Colon (tissue), 2 donors: ENCODE measurements around the gene DUSP9.

ENCODE experiments used
- FAIRE-seq: peaks from 2 replicates; lab custom pipeline; 2012; peaks lifted over from hg19 to GRCh38; lab: Jason Lieb, UNC
- donor health status: control.
- donor health status: control.

DUSP9 gene

DNA sequence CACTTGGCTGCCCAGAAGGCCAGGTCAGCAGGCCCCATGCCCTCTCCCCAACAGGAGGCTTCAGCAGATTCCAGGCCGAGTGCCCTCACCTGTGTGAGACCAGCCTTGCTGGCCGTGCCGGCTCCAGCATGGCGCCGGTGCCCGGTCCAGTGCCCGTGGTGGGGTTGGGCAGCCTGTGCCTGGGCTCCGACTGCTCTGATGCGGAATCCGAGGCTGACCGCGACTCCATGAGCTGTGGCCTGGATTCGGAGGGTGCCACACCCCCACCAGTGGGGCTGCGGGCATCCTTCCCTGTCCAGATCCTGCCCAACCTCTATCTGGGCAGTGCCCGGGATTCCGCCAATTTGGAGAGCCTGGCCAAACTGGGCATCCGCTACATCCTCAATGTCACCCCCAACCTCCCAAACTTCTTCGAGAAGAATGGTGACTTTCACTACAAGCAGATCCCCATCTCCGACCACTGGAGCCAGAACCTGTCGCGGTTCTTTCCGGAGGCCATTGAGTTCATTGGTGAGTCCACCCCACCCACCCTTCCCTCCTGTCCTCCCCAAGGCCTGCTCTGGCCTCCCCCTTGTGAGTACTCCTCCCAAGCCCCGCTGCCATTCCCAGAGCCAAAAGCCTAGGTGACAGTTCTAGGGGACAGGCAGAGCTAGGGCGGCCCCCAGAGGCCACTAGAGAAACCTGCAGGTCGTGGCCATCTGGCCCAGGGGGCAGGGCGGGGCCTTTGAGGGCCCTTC lies 2.3 kb downstream of the DUSP9 start:
- FAIRE-seq = no peak

DNA sequence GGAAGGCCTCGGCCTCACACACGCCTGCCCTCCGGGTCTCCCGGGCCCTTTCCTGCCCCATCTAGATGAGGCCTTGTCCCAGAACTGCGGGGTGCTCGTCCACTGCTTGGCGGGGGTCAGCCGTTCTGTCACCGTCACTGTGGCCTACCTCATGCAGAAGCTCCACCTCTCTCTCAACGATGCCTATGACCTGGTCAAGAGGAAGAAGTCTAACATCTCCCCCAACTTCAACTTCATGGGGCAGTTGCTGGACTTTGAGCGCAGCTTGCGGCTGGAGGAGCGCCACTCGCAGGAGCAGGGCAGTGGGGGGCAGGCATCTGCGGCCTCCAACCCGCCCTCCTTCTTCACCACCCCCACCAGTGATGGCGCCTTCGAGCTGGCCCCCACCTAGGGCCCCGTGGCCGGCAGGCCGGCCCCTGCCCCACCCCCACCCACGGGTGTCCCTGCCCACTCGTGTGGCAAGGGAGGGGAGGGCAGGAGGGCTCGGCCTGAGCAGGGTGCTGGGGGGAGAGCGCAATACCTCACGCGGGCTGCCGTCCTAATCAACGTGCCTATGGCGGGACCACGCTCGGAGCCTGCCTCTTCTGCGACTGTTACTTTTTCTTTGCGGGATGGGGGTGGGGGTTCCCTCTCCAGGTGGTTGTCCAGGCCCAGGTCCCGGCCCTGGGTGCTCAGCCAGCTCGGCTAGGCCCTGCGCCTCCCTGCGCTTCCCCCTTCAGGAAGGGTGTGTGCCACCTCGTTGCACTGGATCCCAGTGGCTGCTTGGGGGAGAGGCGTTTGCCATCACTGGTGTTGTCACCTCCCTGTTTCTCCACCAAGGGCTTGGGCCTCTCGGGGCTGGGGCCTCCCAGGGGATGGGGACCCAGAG lies 3.1 kb downstream of the DUSP9 start:
- no peak for FAIRE-seq

DNA sequence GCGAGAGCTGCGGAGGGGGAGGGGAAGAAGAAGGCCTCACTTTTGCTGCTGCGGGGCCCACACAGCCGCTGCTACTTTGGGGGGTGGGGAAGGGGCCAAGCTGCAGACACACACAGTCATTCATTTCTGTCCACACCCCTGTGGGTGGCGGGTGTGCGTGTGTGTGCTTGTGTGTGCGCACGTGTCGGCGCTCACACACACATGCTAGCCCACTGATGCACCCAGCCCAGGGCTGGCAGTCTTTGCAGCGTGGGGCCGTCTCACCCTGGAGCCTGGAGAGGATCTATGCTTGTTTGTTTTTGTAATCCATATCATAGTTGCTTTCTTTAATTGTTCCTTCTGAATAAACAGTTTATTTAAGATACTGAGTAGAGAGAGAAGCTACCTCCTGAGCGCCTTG lies 4.0 kb downstream of the DUSP9 start:
- FAIRE-seq = no peak

DNA sequence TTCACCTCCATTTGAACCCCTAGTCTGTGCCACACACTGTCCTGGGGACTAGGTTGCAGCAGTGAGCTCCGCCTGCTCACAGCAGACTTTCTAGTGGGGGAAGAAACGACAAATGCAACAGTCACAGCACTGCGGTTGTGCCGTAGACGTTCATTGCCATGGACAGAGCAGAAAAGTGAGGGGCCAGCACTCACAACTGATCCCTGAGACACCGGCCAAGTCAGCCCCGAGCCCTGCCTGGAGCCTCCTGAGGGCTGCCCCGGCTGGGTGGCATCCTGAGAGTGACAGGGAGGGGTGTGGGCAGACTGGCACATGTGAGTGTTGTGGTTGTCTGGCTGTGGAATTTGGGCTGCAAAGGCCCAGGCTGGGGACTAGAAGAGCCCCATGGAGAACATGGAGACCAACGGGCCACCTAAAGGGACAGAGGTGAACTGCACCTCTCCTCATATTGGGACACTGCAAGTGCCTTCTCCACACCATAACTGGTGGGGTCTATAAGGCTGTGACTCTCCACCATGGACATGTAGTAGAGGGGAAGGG lies 4.6 kb downstream of the DUSP9 start:
- FAIRE-seq = no peak

DNA sequence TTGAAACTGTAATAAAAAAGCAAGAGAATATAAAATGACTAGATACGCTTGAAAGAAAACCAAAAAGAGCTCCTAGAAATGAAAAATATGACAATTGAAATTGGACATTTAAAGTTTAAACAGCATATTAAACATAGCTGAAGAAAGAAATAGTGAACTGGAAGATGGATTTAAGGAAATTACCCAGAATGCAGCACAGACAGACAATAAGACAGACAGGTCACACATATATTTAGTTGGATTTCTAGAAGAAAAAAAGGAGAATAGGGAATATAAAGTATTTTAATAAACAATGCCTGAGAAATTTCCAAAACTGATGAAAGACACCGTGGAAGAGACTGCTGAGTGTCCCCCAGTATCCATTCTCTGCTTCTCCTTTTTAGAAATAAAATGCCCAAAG lies 6.6 kb downstream of the DUSP9 start:
- no peak for FAIRE-seq

DNA sequence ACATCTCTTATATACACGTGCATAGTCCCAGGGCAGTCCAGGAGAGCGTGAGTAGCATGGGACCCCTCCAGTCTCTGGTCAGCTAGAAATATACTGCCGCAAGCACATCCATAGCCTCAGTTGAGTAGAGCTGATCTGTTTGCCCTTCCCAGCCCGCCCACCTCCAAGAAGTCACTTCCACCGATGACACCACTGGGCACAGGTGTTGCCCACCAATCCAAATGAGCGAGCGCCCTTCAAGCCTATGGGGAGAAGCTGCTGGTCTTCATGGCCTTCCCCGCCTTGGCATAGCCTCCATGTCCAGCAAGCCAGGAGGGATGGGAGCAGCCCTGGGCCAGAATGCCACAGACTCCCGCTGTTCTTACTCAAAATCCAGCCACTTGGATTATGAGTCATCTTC lies 10.2 kb downstream of the DUSP9 start:
- FAIRE-seq = no peak

DNA sequence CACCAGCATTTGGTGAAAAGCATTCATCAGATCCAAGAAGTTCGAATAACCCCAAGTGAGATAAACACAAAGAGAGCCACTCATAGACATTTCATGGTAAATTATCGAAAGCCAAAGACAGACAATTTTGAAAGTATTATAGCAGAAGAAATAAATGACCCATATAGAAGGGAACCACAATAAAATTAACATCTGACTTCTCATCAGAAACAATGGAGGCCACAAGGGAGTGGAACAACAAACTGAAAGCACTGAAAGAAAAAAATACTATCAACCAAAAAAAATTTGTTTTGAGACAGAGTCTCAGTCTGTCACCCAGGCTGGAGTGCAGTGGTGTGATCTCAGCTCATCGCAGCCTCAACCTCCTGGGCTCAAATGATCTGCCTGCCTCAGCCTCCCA lies 12.3 kb downstream of the DUSP9 start:
- no peak for FAIRE-seq

DNA sequence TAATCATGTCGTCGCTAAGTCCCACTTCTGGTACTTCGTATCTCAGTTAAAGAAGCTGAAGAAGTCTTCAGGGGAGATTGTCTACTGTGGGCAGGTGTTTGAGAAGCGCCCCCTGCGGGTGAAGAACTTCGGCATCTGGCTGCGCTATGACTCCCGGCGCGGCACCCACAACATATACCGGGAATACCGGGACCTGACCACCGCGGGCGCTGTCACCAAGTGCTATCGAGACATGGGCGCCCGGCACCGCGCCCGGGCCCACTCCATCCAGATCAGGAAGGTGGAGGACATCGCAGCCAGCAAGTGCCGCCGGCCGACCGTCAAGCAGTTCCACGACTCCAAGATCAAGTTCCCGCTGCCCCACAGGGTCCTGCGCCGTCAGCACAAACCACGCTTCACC lies 15.3 kb downstream of the DUSP9 start:
- no peak for FAIRE-seq

DNA sequence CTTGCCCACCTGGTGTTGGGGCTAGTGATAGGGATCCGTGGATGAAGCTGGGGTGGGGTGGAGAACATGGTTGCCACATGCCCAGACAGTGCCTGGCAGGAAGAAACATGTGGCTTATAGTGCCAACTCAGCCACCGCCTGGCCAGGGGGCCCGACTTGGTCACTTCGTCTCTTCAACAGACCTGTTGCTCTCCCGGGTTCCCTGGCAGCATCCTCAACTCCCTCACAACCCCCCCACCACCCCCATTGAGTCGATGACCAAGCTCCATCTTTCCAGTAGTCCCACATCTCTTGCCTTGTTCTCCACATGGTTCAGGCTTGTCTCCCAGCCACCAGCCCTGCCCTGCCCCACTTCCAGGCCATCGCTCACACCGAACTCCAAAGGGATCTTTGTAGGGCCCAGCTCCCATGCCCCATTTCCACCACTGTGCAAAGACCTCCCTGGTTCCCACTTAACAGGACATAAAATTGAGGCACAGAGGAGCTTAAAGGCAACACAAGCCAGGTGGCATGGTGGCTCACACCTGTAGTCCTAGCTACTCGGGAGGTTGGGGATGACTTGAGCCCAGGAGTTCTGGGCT lies 18.8 kb downstream of the DUSP9 start:
- FAIRE-seq = no peak

DNA sequence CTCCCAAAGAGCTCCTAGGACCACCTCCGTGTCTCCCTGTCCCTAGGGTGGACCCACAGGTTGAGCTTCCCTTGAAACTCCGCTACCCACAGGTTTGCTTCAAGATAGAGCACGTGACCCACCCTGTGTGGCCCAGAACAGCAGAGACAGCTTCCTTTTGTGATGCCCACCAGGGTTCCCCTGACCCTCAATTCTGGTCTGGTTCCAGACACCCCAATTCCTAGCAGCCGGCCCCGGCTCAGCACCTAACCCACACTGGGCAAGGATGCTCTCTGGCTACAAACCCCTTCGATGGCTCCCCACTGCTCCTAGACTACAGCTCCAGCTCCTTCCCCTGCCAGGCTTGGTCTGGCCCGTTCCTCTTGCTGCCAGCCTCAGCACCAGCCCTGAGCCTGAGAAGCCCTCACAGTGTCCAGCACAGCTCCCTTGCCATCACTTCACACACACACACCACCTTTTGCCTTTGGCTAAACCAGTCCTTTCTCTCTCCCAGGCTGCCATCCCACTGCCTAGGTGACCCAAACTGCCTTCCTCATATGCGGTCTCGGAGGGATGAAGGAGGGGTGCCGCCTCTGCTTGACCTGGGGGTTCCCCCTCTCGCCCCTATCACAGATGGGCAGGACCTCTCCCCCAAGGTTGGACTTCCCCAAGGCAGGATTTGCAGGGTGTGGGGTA lies 20.4 kb downstream of the DUSP9 start:
- no peak for FAIRE-seq

DNA sequence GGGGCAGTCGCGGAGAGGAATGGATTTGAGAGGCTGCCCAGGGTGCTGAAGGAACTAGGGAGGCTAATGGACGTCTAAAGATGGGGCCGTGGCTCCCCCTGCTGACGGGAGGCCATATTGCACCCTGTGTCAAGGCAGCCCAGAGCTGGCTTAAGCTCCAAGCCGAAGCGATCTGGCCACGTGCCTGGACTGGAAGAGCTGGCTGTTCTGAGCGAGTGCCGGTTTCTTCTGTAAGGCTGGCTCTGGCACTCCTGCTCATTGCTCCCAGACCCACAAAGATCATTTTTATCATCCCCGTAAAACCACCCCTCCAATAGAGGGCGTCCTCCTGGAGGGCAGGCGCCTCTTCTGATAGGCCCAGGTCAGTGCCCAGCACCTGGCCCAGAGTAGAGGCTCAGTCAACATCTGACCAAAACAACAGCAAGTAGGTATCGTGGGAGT lies 21.0 kb downstream of the DUSP9 start:
- FAIRE-seq = no peak

DNA sequence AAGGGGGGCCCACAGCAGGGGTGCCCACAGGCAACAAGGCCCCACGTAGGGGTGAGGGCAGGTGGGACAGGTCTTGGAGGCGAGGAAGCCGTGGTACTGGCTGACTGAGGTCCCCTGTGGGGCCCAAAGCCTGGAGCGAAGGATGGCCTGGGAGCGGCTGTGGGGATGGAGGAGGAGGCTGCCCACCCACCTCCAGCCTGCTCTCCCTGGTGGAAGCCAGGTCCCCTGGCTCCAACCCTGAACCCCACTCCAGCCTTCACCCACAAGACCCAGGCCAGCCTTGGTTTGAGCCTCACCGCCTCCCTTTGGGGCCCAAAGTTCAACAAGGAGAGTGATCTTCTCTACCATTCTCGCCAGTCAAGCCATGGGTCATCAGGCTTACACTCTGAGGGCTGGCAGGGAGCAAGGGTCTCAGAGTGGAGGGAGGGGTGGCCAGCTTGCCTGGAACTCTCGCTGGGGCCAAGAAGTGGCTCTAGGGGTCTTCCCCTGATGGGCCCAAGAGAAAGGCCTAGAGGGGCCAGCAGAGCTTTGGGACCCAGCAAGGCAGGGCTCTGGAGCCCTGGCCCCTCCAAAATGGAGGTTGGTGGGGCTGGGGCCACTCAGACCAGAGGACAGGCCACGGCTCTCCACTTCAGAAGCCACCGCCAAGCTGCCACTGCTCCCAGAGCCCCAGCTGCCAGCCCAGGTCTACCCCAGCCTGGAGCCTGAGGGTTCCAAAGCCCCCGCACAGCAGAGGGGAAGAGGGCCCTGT lies 21.6 kb downstream of the DUSP9 start:
- no peak for FAIRE-seq

DNA sequence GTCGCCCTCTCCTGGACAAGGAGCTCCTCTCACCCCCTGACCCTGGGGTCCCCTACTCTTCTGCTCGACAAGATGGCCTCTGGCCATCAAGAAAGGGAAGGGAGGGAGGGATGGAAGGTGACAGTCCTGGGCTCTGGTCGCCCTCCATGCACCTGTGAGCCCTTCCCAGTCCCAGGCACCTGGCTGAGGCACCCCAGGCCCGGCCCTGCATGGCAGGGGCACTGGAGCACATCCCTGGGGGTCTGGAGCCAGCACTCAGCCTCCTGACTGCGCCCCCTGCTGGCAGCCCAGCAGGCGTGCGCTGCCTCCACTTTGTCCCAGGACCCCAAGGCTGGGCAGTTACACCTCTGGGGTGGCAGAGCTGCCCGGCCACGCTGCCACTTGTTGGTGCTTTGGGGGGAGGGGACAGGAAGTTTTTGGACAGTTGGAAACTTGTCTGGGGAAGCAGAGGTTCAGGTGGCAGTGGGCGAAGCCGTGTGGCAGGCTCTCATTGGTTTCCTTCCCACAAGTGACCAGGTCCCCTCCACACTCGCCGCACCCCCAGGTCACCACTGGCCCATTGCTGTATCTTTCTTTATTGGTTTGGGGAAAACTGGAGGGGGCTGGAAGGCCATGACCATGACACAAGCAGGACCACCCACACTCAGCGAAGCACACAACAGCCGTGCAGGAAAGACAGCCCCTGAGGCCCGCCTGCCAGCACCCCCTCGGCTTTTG lies 22.3 kb downstream of the DUSP9 start:
- FAIRE-seq = no peak

DNA sequence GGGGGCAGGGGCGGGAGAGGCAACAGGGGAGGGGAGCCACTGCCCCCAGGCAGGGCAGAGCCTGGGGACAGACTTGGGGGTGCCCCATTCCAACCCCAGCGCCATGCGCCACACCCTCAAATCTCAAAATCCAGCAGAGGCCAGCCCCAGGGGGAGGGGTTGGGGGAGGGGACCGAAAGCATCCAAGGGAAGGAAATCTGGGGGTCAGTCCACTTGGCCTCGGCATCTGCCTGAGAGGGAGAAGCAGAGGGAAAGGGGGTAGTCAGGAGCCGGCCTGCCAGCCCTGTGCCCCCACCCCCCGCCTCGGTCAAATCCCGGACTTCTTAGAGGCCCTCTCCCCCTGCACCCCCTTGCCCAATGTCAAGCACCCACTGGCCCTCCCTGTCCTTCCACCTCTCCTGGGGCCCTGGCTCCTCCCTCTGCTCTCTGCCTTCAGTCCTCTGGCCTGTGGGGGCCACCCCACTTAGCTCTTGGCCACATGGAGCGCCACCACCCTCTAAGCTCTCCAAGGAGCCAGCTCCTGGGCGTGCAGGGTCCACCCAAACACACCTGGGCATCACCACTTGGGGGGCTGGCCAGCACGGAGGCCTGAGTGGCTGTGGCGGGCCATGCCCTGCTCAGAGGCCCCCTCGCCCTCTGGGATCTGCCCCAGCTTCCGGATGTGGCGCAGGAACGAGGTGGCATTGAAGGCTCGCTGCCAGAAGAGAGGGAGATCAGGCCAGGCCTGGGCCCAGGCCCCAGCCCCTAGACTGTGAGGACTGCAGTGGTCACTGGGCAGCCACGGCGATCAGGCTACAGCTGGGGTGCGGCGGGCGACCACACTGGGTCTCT lies 23.1 kb downstream of the DUSP9 start:
- FAIRE-seq = no peak

DNA sequence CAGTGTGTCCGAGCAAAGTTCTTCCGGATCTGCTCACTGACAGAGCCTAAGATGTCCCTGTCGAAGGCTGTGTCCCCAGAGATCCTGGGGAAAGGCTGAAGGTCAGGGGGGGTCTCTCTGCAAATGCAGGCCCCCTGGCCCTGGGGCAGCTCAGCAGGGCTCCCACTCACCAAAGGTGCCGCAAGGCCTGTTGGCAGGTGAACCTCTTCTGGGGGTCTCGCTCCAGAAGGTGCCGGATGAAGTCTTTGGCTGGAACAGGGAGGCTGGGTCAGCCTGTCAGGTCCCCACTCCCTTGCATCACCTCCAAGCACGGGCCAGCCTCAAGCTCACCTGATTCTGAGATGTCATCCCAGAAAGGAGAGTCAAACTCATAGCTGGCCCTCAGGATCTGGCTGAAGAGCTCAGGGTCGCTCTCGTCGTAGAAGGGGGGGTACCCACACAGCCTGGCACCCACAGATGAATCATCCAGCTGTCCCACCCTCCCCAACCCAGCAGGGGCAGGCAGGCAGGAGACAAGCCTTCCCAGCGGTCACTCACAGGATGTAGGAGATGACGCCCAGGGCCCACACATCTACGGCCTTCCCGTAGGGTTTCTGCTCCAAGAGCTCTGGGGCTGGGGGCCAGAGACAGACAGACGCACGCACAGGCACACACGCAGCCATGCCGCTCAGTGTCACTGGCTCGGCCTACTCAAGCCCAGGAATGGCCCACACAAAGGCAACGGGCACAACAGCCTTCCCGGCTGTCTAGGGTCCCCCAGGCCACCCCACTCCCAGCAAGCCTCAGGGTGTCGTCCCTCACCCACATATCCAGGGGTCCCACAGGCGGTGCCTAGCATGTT lies 24.0 kb downstream of the DUSP9 start:
- FAIRE-seq = no peak

DNA sequence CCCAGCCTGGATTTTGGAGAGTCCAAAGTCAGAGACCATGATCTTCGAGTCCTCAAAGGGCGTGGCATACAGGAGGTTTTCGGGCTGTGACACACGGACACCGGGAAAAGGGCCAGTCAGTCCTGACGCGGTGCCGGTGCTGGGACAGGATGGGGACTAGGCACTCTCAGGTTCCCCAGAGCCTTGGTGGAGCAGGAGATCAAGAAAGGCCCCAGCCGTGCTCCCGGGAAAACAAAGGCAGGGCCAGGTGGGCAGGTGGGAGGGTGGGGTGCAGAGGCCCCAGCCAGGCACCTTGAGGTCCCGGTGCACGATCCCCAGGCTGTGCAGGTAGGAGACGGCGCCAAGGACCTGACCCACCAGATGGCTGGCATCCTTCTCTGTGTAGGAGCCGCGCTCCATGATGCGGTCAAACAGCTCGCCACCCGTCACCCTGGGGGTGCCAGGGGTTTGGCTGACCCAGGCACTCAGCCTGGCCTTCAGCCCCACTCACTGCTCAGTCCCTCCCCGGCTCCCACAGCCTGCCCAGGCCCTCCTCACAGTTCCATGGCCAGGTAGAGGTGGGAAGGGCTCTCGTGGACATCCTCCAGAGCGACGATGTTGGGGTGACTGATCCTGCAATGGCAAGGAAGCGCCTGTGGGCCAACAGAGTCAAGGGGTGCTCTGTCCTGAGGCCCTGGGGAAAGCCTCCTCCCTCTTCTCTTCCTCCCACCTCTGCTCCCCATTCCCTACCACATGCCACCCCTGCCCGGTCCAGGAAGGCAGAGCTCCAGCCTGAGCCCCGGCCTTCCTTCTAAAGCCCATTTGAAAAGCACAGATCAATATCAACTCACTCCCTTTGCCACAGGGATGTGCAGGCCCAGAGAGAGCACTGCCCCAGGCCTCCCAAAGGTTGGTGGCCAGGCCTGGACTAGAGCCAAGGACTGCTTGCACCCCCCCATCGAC lies 24.9 kb downstream of the DUSP9 start:
- no peak for FAIRE-seq

DNA sequence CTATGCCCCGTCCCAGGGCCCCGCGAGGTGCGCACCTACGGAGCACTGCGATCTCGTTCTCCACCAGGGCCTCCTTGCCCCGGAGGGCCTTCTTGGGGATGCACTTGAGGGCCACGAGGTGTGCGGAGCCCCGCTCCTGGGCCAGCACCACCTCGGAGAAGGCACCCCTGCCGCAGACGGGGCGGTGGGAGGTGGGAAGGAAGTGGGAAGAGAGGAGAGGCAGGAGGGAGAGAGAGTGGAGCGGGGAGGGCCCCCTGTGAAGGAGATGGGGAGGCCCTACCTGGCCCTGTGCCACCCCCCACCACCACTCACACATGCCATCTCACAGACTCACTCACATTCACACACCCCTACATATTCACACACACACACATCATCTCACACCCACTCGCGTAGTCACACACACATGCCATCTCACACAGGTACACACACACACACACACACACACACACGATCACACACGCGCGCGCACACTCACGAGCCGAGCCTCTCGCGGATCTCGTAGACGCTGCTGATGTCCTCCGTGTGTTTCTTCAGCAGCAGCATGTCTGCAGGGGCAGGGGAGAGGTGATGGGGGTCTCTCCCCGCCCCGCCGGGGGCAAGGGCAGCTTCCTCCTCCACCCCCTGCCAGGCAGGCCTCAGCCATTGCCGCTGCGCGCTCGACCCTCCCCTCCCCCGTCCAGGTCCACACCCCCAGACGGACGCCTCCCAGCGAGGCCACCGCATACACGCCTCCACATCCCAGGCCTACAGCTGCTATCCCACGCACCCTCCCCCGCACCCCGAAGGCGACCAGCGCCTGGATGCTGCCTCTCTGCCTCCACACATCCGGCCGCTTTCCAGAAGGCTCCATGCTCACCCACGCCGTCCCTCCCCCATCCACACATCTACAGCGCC lies 25.8 kb downstream of the DUSP9 start:
- no peak for FAIRE-seq
